ENCODE results near the gene DGKD. TPM values are rescaled to one million over a fixed set of nuclear protein-coding genes. Genes with fewer than 3 reads are reported as not detected.

Gene DGKD
- total and polyA plus RNA-seq, 9 of the 15 experiments (the other 6 are each of a cell fraction or from before 2014, with no cell fraction given), result 0.52 to 29.5 (median 10.6) TPM

GRCh38 chr2:233462826-233463470, 108.7 kb downstream of the DGKD start (continued):
- TF ChIP-seq TOE1 (IDR thresholded peaks at IDR 0.05; ENCODE audit: borderline replicate concordance) (no peak), TOE1 (CRISPR knock-in tag; IDR thresholded peaks at IDR 0.05; ENCODE audit: borderline replicate concordance, low read depth) (no peak), EWSR1 (IDR thresholded peaks at IDR 0.05; ENCODE audit: borderline replicate concordance, low read depth, partially characterized antibody) (no peak), CTBP1 (IDR thresholded peaks at IDR 0.05; ENCODE audit: borderline replicate concordance) (no peak), ZNF146 (CRISPR knock-in tag; IDR thresholded peaks at IDR 0.05; ENCODE audit: unreplicated experiment) (no peak), ZSCAN29 (IDR thresholded peaks at IDR 0.05) (no peak), FOXP4 (CRISPR knock-in tag; IDR thresholded peaks at IDR 0.05; ENCODE audit: borderline replicate concordance) (no peak)

GRCh38 chr2:233463586-233463985, 109.3 kb downstream of the DGKD start:
- Histone ChIP-seq H3K9me3 (replicated peaks; ENCODE audit: control insufficient read depth, insufficient read depth, low read depth, low read length) (no peaks in the 10 kb centered on the region), H3K4me1 (replicated peaks in 1 of 2; ENCODE audit: control insufficient read depth in 2 of 2, insufficient read depth in 2 of 2, low read length in 2 of 2) (peaks cover 0 to 4% of the 10 kb centered on the region in 2 experiments; a peak in 2 of 5 replicates), H3K9ac (ENCODE audit: insufficient read depth in 1 of 2, low read depth in 2 of 2, low read length in 2 of 2) (no peak overlapping the region), H3K4me3 (no peak overlapping the region), H3K36me3 (ENCODE audit: control insufficient read depth, insufficient read depth, low read length) (peaks cover 33% of the 10 kb centered on the region; the same call in 2 of the 3 replicates), H2AFZ (ENCODE audit: low read depth, low read length) (no peak overlapping the region), H4K20me1 (replicated peaks; ENCODE audit: control insufficient read depth, insufficient read depth, low read length) (no peaks in the 10 kb centered on the region), H3K27me3 (ENCODE audit: control insufficient read depth in 2 of 2, insufficient read depth in 2 of 2, low read length in 2 of 2) (no peaks in the 10 kb centered on the region), H3K9me1 (ENCODE audit: control insufficient read depth, insufficient read depth, low read length) (no peaks in the 10 kb centered on the region), H3K27ac (ENCODE audit: extremely low read depth, low read depth, low read length) (no peak overlapping the region), H3K79me2 (ENCODE audit: control insufficient read depth, insufficient read depth, low read length) (no peaks in the 10 kb centered on the region), H3K4me2 (ENCODE audit: insufficient read depth, low read length) (no peak overlapping the region)
- POLR2A ChIA-PET, result no interaction called here
- ATAC-seq, result no peak
- no TSS peak for BruUV-seq (replicated peaks)
- 95% methylated on average over 13 of the region's 16 CpGs for WGBS (ENCODE audit: insufficient coverage, low coverage, missing lambda C conversion rate)
- TF ChIP-seq HNRNPLL (IDR thresholded peaks at IDR 0.05; ENCODE audit: low read depth, low read length, poor library complexity, severe bottlenecking) (peak; percentile 42), TFE3 (CRISPR knock-in tag; IDR thresholded peaks at IDR 0.05) (no peak)
- no peak for DNase-seq (ENCODE audit: extremely low read depth in 1 of 4, low spot score in 3 of 4)
- in situ Hi-C loops (cut with MboI), result no loop called here
- CTCF ChIA-PET (ENCODE audit: low intra/inter-chr PET ratio), result no interaction called here
- intact Hi-C loops (cut with micrococcal nuclease), result no loop called here
- FAIRE-seq, result no peak
